Liver (tissue), 9 donors: ENCODE measurements around the gene MYO1B. TPM values are rescaled to one million over a fixed set of nuclear protein-coding genes. Genes with fewer than 3 reads are reported as not detected.

Source experiments
- DNase-seq: peaks from one replicate; pipeline ENCODE4 v3.0.0-alpha.2; 2017; ENCODE audit warnings: low spot score
- H3K27ac ChIP-seq, 2 donors: one replicate each; pipeline ENCODE4 v1.7.0; 2013; ENCODE audit warnings: inconsistent platforms in 2 of 2, low read length in 2 of 2, control low read depth in 1 of 2, low read depth in 1 of 2, mild to moderate bottlenecking in 1 of 2
- H3K27me3 ChIP-seq, 4 donors: one replicate each; pipeline versions ENCODE4 v1.6.1 to v1.7.0; 2013; ENCODE audit warnings: low read length in 3 of 4, inconsistent platforms in 1 of 4, mild to moderate bottlenecking in 1 of 4, moderate library complexity in 1 of 4; ENCODE audit not compliant: control insufficient read depth in 4 of 4, insufficient read depth in 4 of 4
- H3K36me3 ChIP-seq, 4 donors: one replicate each; pipeline versions ENCODE4 v1.6.1 to v1.7.0; 2013; ENCODE audit warnings: low read length in 3 of 4, mild to moderate bottlenecking in 3 of 4, low read depth in 1 of 4, moderate library complexity in 1 of 4; ENCODE audit not compliant: control insufficient read depth in 4 of 4, insufficient read depth in 3 of 4
- H3K4me1 ChIP-seq, 4 donors: one replicate each; pipeline versions ENCODE4 v1.6.1 to v1.7.0; 2013; ENCODE audit warnings: low read length in 3 of 4, mild to moderate bottlenecking in 3 of 4, moderate library complexity in 1 of 4; ENCODE audit not compliant: control insufficient read depth in 4 of 4, insufficient read depth in 4 of 4
- H3K4me3 ChIP-seq, 3 donors: one replicate each; pipeline versions ENCODE4 v1.6.1 to v1.7.0; 2013; ENCODE audit warnings: low read length in 3 of 3, control low read depth in 1 of 3, low read depth in 1 of 3, mild to moderate bottlenecking in 1 of 3
- H3K9ac ChIP-seq, 2 donors: one replicate each; pipeline ENCODE4 v1.7.0; 2013; ENCODE audit warnings: low read length in 2 of 2, mild to moderate bottlenecking in 2 of 2, moderate library complexity in 2 of 2, control low read depth in 1 of 2, low read depth in 1 of 2
- H3K9me3 ChIP-seq, 4 donors: one replicate each; pipeline versions ENCODE4 v1.6.1 to v1.7.0; 2013; ENCODE audit warnings: low read length in 3 of 4; ENCODE audit not compliant: control insufficient read depth in 4 of 4
- CTCF ChIP-seq: fragments of 150-350 bp; IDR thresholded peaks from 2 replicates; pipeline ENCODE4 v1.5.1; 2017; ENCODE audit warnings: improper control_type of control experiment, low read depth, low read length; ENCODE audit not compliant: missing input control
- FOXA1 ChIP-seq: IDR thresholded peaks from 2 replicates; pipeline ENCODE4 v1.6.1; 2016; ENCODE audit warnings: antibody characterized with exemption
- FOXA2 ChIP-seq: IDR thresholded peaks from 2 replicates; pipeline ENCODE4 v1.6.1; 2016; ENCODE audit warnings: antibody characterized with exemption
- GABPA ChIP-seq, 2 donors: IDR thresholded peaks in 1 of 2; conservative IDR thresholded peaks in 1 of 2; 2 replicates each; pipeline ENCODE4 v1.6.1; 2016; ENCODE audit warnings: antibody characterized with exemption in 2 of 2, mild to moderate bottlenecking in 1 of 2, moderate library complexity in 1 of 2
- HNF4A ChIP-seq, 2 donors: conservative IDR thresholded peaks; 2 replicates each; pipeline ENCODE4 v1.6.1; 2016; ENCODE audit warnings: antibody characterized with exemption in 2 of 2, mild to moderate bottlenecking in 2 of 2
- HNF4G ChIP-seq: IDR thresholded peaks from 2 replicates; pipeline ENCODE4 v1.6.1; 2016; ENCODE audit warnings: antibody characterized with exemption
- JUND ChIP-seq, 2 donors: IDR thresholded peaks; 2 replicates each; pipeline ENCODE4 v1.6.1; 2016; ENCODE audit warnings: antibody characterized with exemption in 2 of 2
- NR2F2 ChIP-seq: IDR thresholded peaks from 2 replicates; pipeline ENCODE4 v1.6.1; 2016; ENCODE audit warnings: antibody characterized with exemption
- RAD21 ChIP-seq, 2 donors: IDR thresholded peaks; 2 replicates each; pipeline ENCODE4 v1.6.1; 2016; ENCODE audit warnings: antibody characterized with exemption in 2 of 2, mild to moderate bottlenecking in 2 of 2
- RXRA ChIP-seq, 2 donors: IDR thresholded peaks; 2 replicates each; pipeline ENCODE4 v1.6.1; 2017 to 2018; ENCODE audit warnings: antibody characterized with exemption in 2 of 2, mild to moderate bottlenecking in 1 of 2
- SP1 ChIP-seq: IDR thresholded peaks from 2 replicates; pipeline ENCODE4 v1.6.1; 2018; ENCODE audit warnings: antibody characterized with exemption, mild to moderate bottlenecking
- TAF1 ChIP-seq: conservative IDR thresholded peaks from 2 replicates; pipeline ENCODE4 v1.6.1; 2016; ENCODE audit warnings: antibody characterized with exemption, mild to moderate bottlenecking
- YY1 ChIP-seq: IDR thresholded peaks from 2 replicates; pipeline ENCODE4 v1.6.1; 2016; ENCODE audit warnings: antibody characterized with exemption, mild to moderate bottlenecking
- ZBTB33 ChIP-seq: IDR thresholded peaks from 2 replicates; pipeline ENCODE4 v1.6.1; 2016; ENCODE audit warnings: antibody characterized with exemption
- WGBS: extraction: QIAGEN DNeasy Blood & Tissue Kit; methylation state at CpG from one replicate; pipeline ENCODE4 v1.1.7; 2013; 5-methylcytosine and 5-hydroxymethylcytosine counted together
- polyA plus RNA-seq, 2 donors: library from polyadenylated mRNA; stranded (reverse) in 1 of 2; unstranded in 1 of 2; fragments of 200-250 nt in 1 of 2; fragments of >200 nt in 1 of 2; fragmentation: Nextera tagmentation in 1 of 2; extraction: Ambion mirVana in 1 of 2; gene quantifications; one replicate each; pipeline versions ENCODE4 v1.2.1 to v1.2.3, GENCODE V29; 2013 to 2015
- total RNA-seq, 2 donors: library from RNA; depleted of rRNA; stranded (reverse); fragments of >200 nt; gene quantifications; one replicate each; pipeline ENCODE4 v1.2.3, GENCODE V29; 2014
- TF ChIP-seq, protein P1 (sequence below): IDR thresholded peaks from 2 replicates; pipeline ENCODE4 v1.6.1; 2016; ENCODE audit warnings: antibody characterized with exemption
- TF ChIP-seq, protein P2 (sequence below): IDR thresholded peaks from 2 replicates; pipeline ENCODE4 v1.6.1; 2016; ENCODE audit warnings: antibody characterized with exemption, mild to moderate bottlenecking
- donor health status: healthy.
- donor health status: healthy.
- donor health status: healthy.
- donor health status: healthy.
- donor health status: healthy.

Gene MYO1B
- total and polyA plus RNA-seq, 4 donors, result 66.5 to 434 (median 117) TPM

- TF ChIP-seq TAF1, result no peak
- TF ChIP-seq, protein P1, sequence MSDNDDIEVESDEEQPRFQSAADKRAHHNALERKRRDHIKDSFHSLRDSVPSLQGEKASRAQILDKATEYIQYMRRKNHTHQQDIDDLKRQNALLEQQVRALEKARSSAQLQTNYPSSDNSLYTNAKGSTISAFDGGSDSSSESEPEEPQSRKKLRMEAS, result no peak
These were observed 90.8 kb downstream of the MYO1B start (continued) for GRCh38 chr2:191335875-191336464.

DNA sequence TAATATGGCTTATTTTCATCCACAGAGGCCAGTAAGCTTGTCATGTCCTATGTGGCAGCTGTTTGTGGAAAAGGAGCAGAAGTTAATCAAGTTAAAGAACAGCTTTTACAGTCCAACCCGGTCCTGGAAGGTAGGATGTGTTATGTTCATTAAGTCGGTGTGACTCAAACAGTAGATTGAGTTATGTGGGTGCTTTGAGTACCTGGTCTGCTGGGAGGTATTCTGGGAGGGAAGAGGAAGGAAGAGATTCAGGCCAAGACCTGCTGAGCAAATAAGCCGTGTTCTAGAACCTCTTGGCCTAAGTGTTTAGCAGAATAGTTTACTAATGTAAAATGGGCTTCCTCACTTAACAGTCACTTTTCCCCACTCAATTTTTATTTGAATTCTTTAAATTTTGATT is 96.2 kb downstream of the MYO1B start:
- H3K4me3 ChIP-seq, result no peak overlapping the region
- no peak overlapping the region for H3K27ac ChIP-seq
- WGBS, result 85% methylated on average over 3 of the region's 3 CpGs
- H3K4me1 ChIP-seq, result peaks cover 0 to 12% (median 1%) of the 10 kb centered on the region in 4 donors
- no peak overlapping the region for H3K9ac ChIP-seq
- DNase-seq, result no peak
- peaks cover 3 to 44% (median 30%) of the 10 kb centered on the region in 4 donors for H3K36me3 ChIP-seq
- H3K27me3 ChIP-seq, result no peaks in the 10 kb centered on the region
- H3K9me3 ChIP-seq, result no peaks in the 10 kb centered on the region
- TF ChIP-seq RAD21 (IDR thresholded peaks at IDR 0.05), result no peak

DNA sequence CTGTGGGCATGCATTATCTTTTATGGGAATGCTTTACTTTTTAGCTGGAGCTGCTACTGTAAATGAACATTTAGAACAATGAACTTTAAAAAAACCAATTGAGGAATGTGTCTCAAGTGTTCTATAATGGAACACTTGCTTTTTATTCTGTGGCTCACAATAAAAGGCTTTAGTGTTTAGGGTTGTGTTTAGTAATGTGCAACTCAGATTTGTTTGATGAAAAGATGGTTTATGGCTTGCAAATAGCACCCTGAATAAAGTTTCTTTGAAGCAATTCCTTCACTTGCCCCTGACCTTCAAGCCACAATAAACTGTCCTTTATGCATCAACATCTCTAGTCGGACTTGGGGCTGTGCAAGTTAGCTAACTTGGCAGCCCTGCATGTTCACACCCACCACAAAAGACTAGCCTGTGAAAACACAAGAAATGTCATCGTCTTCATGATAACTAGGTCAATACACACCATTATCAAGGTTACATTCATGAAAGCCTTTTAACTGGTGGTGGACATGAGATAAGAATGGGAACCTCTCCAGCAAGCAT is 98.7 kb downstream of the MYO1B start:
- no peak overlapping the region for H3K4me3 ChIP-seq
- TF ChIP-seq RXRA (IDR thresholded peaks at IDR 0.05) (no peak), TAF1 (no peak), YY1 (no peak), ZBTB33 (no peak), RAD21 (IDR thresholded peaks at IDR 0.05) (no peak), HNF4G (no peak), FOXA1 (no peak), HNF4A (conservative IDR thresholded peaks at IDR 0.05) (no peak), SP1 (no peak), GABPA (IDR thresholded peaks at IDR 0.05 in 1 of 2, conservative IDR thresholded peaks at IDR 0.05 in 1 of 2) (no peak), FOXA2 (no peak), NR2F2 (no peak), CTCF (no peak), JUND (IDR thresholded peaks at IDR 0.05) (no peak)
- TF ChIP-seq, protein P1, result no peak
- TF ChIP-seq, protein P2, sequence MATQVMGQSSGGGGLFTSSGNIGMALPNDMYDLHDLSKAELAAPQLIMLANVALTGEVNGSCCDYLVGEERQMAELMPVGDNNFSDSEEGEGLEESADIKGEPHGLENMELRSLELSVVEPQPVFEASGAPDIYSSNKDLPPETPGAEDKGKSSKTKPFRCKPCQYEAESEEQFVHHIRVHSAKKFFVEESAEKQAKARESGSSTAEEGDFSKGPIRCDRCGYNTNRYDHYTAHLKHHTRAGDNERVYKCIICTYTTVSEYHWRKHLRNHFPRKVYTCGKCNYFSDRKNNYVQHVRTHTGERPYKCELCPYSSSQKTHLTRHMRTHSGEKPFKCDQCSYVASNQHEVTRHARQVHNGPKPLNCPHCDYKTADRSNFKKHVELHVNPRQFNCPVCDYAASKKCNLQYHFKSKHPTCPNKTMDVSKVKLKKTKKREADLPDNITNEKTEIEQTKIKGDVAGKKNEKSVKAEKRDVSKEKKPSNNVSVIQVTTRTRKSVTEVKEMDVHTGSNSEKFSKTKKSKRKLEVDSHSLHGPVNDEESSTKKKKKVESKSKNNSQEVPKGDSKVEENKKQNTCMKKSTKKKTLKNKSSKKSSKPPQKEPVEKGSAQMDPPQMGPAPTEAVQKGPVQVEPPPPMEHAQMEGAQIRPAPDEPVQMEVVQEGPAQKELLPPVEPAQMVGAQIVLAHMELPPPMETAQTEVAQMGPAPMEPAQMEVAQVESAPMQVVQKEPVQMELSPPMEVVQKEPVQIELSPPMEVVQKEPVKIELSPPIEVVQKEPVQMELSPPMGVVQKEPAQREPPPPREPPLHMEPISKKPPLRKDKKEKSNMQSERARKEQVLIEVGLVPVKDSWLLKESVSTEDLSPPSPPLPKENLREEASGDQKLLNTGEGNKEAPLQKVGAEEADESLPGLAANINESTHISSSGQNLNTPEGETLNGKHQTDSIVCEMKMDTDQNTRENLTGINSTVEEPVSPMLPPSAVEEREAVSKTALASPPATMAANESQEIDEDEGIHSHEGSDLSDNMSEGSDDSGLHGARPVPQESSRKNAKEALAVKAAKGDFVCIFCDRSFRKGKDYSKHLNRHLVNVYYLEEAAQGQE, result no peak
- WGBS, result 63% methylated on average over 2 of the region's 2 CpGs
- no peaks in the 10 kb centered on the region for H3K27me3 ChIP-seq
- no peak for DNase-seq
- peaks cover 5 to 62% (median 41%) of the 10 kb centered on the region in 4 donors for H3K36me3 ChIP-seq
- H3K4me1 ChIP-seq, result peaks cover 0 to 3% (median under 1%) of the 10 kb centered on the region in 4 donors
- no peaks in the 10 kb centered on the region for H3K9me3 ChIP-seq
- H3K9ac ChIP-seq, result no peak overlapping the region
- H3K27ac ChIP-seq, result no peak overlapping the region
